Measurements from ENCODE around the gene FCHSD1. TPM values are rescaled to one million over a fixed set of nuclear protein-coding genes. Genes with fewer than 3 reads are reported as not detected.

The FCHSD1 gene
- polyA plus RNA-seq, 2 donors, result 10.3 to 16.2 TPM

DNA sequence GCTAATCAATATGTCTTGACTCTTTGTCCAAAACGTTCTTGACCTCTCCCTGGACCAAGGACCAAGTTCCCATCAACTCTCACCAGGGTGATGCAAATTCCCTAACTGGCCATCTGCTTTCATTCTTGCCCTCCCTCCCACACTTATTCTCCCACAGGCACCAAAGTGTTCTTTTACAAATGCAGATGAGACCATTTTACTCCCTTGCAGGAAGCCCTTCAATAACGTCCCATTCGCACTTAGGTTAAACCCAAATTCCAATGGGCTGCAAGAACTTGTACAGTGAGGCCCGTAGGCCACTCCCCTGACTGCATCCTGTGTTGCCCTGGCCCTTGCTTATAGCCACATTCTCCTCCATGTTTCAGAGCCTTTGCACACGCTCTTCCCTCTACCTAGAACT lies 23.5 kb upstream of the FCHSD1 start:
- 68 to 78% methylated on average over 5 of the region's 5 CpGs for WGBS, 2 donors
- H3K4me3 ChIP-seq (ENCODE audit: low read depth in 1 of 2, low read length in 2 of 2), result no peak overlapping the region
- H3K4me1 ChIP-seq (ENCODE audit: control insufficient read depth in 2 of 2, insufficient read depth in 2 of 2, low read length in 1 of 2), result no peaks in the 10 kb centered on the region
- H3K27ac ChIP-seq (ENCODE audit: low read depth in 2 of 2, low read length in 1 of 2), result no peak overlapping the region
- H3K27me3 ChIP-seq (ENCODE audit: control insufficient read depth in 1 of 2, insufficient read depth in 2 of 2, low read length in 2 of 2), result no peaks in the 10 kb centered on the region
- no peaks in the 10 kb centered on the region for H3K9me3 ChIP-seq (ENCODE audit: control insufficient read depth in 2 of 2, insufficient read depth in 1 of 2, low read depth in 1 of 2, low read length in 1 of 2)
- no peaks in the 10 kb centered on the region for H3K36me3 ChIP-seq (ENCODE audit: control insufficient read depth in 2 of 2, insufficient read depth in 2 of 2, low read length in 1 of 2)

- WGBS, 2 donors, result 70 to 75% methylated on average over 19 of the region's 19 CpGs
- Histone ChIP-seq H3K4me3 (ENCODE audit: low read depth in 1 of 2, low read length in 2 of 2) (no peak overlapping the region), H3K36me3 (ENCODE audit: control insufficient read depth in 2 of 2, insufficient read depth in 2 of 2, low read length in 1 of 2) (no peaks in the 10 kb centered on the region)
Measured at GRCh38 chr5:141672841-141673813, 21.9 kb upstream of the FCHSD1 start.

DNA sequence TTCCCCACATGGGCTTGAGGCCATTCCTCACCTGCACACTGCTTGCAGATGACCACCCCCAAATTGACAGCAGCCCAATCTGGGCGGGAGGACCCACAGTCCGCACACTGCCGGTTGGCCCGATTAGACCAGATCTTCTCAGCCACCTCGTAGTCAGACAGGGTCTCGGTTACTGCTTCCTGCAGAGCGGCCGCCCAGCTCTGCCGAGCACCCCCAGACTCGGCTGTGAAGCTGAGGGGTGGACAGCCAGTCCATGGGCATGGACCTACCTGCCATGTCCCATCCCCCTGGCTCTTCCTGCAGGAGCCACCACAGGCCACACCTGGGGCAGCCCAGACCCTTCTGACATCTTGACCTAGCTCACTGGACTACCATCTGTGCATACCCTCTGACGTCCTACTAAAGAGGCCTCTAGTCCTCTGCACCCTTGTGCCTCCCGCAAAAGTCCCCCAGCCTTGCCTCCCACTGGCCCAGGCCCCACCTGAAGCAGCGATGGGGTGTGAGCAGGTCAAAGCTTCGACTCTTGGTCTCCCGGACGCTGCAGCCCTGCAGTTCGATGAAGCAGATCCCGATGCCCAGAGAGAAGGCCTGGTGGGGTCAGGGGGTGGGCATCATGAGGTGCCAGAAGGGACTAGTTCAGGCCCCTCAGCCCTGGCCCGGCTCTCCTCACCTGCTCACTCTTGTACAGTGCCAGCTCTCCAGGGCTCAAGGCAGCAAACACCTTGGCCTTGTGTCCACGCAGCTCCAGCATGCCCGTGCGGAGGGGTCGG lies 21.0 kb upstream of the FCHSD1 start:
- Histone ChIP-seq H3K27ac (ENCODE audit: low read depth in 2 of 2, low read length in 1 of 2) (no peak overlapping the region), H3K4me1 (ENCODE audit: control insufficient read depth in 2 of 2, insufficient read depth in 2 of 2, low read length in 1 of 2) (no peaks in the 10 kb centered on the region), H3K4me3 (ENCODE audit: low read depth in 1 of 2, low read length in 2 of 2) (no peak overlapping the region), H3K27me3 (ENCODE audit: control insufficient read depth in 1 of 2, insufficient read depth in 2 of 2, low read length in 2 of 2) (no peaks in the 10 kb centered on the region), H3K9me3 (ENCODE audit: control insufficient read depth in 2 of 2, insufficient read depth in 1 of 2, low read depth in 1 of 2, low read length in 1 of 2) (no peaks in the 10 kb centered on the region), H3K36me3 (ENCODE audit: control insufficient read depth in 2 of 2, insufficient read depth in 2 of 2, low read length in 1 of 2) (no peaks in the 10 kb centered on the region)
- 91% methylated on average over 23 of the region's 23 CpGs for WGBS, 2 donors

More at GRCh38 chr5:141672841-141673813, 21.9 kb upstream of the FCHSD1 start:
- H3K27me3 ChIP-seq (ENCODE audit: control insufficient read depth in 1 of 2, insufficient read depth in 2 of 2, low read length in 2 of 2), result no peaks in the 10 kb centered on the region
- H3K27ac ChIP-seq (ENCODE audit: low read depth in 2 of 2, low read length in 1 of 2), result no peak overlapping the region
- H3K4me1 ChIP-seq (ENCODE audit: control insufficient read depth in 2 of 2, insufficient read depth in 2 of 2, low read length in 1 of 2), result no peaks in the 10 kb centered on the region
- no peaks in the 10 kb centered on the region for H3K9me3 ChIP-seq (ENCODE audit: control insufficient read depth in 2 of 2, insufficient read depth in 1 of 2, low read depth in 1 of 2, low read length in 1 of 2)

DNA sequence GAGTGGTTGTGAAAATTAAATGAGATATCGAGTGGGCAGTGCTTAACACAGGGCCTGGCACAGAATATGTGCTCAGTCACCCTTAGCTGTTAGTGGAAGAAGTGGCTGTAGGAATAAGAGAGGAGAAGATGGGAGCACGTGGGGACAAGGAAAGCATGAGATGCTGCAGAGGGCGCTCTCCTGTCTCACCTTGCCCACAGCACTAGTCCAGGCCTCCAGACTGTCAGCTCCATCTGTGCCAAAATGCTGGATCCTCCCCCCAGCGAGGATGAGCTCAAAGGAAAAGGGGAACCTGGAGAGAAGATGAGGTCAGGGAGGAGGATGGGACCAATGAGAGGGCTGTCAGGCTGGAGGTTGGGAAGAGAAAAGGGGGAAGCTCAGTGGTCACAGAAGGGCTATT lies 18.3 kb upstream of the FCHSD1 start:
- Histone ChIP-seq H3K4me1 (ENCODE audit: control insufficient read depth in 2 of 2, insufficient read depth in 2 of 2, low read length in 1 of 2) (no peaks in the 10 kb centered on the region), H3K9me3 (ENCODE audit: control insufficient read depth in 2 of 2, insufficient read depth in 1 of 2, low read depth in 1 of 2, low read length in 1 of 2) (no peaks in the 10 kb centered on the region), H3K36me3 (ENCODE audit: control insufficient read depth in 2 of 2, insufficient read depth in 2 of 2, low read length in 1 of 2) (no peaks in the 10 kb centered on the region), H3K4me3 (ENCODE audit: low read depth in 1 of 2, low read length in 2 of 2) (no peak overlapping the region), H3K27ac (ENCODE audit: low read depth in 2 of 2, low read length in 1 of 2) (no peak overlapping the region), H3K27me3 (ENCODE audit: control insufficient read depth in 1 of 2, insufficient read depth in 2 of 2, low read length in 2 of 2) (no peaks in the 10 kb centered on the region)
- WGBS, 2 donors, result 80 to 84% methylated on average over 4 of the region's 4 CpGs

DNA sequence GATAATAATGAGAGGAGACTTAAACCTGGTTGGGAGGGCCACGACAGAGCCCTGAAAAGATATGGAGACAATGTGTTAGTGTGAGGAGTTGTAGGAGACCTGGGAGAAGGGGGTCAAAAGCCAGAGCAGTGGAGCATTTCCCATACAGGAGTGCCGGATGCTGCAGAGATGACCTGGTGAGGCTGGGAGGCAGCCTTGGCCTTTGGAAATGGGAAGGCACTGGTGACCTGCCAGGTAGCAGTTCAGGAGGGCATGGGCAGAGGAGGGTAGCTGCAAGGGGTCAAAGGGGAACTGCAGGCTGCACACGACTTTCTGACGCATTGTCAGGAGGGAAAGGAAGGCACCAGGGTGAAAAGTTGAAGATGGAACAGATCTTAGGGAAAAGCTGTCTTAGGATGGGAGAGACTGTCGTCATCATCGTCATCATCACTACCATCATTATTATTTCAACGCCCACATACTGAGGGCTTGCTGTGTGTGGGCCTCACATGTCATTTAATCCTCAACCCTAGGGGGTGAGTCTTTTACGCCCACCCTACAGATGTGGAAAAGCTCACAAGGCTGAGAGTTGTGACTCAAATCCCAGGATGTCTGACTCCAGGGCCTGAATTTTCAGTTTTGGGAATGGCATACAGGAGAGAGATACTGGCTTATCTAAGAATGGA lies 17.5 kb upstream of the FCHSD1 start:
- H3K36me3 ChIP-seq (ENCODE audit: control insufficient read depth in 2 of 2, insufficient read depth in 2 of 2, low read length in 1 of 2), result no peaks in the 10 kb centered on the region
- 78 to 83% methylated on average over 8 of the region's 8 CpGs for WGBS, 2 donors
- no peaks in the 10 kb centered on the region for H3K27me3 ChIP-seq (ENCODE audit: control insufficient read depth in 1 of 2, insufficient read depth in 2 of 2, low read length in 2 of 2)

GRCh38 chr5:141665995-141666940 lies 15.1 kb upstream of the FCHSD1 start:
- no peaks in the 10 kb centered on the region for H3K36me3 ChIP-seq (ENCODE audit: control insufficient read depth in 2 of 2, insufficient read depth in 2 of 2, low read length in 1 of 2)
- no peaks in the 10 kb centered on the region for H3K4me1 ChIP-seq (ENCODE audit: control insufficient read depth in 2 of 2, insufficient read depth in 2 of 2, low read length in 1 of 2)
- no peak overlapping the region for H3K27ac ChIP-seq (ENCODE audit: low read depth in 2 of 2, low read length in 1 of 2)
- H3K9me3 ChIP-seq (ENCODE audit: control insufficient read depth in 2 of 2, insufficient read depth in 1 of 2, low read depth in 1 of 2, low read length in 1 of 2), result no peaks in the 10 kb centered on the region
- no peaks in the 10 kb centered on the region for H3K27me3 ChIP-seq (ENCODE audit: control insufficient read depth in 1 of 2, insufficient read depth in 2 of 2, low read length in 2 of 2)
- 88 to 89% methylated on average over 18 of the region's 18 CpGs for WGBS, 2 donors
- H3K4me3 ChIP-seq (ENCODE audit: low read depth in 1 of 2, low read length in 2 of 2), result no peak overlapping the region

More for the DNA sequence above, 17.5 kb upstream of the FCHSD1 start:
- Histone ChIP-seq H3K9me3 (ENCODE audit: control insufficient read depth in 2 of 2, insufficient read depth in 1 of 2, low read depth in 1 of 2, low read length in 1 of 2) (no peaks in the 10 kb centered on the region), H3K4me1 (ENCODE audit: control insufficient read depth in 2 of 2, insufficient read depth in 2 of 2, low read length in 1 of 2) (no peaks in the 10 kb centered on the region), H3K4me3 (ENCODE audit: low read depth in 1 of 2, low read length in 2 of 2) (no peak overlapping the region), H3K27ac (ENCODE audit: low read depth in 2 of 2, low read length in 1 of 2) (no peak overlapping the region)

- Histone ChIP-seq H3K27me3 (ENCODE audit: control insufficient read depth in 1 of 2, insufficient read depth in 2 of 2, low read length in 2 of 2) (no peaks in the 10 kb centered on the region), H3K27ac (ENCODE audit: low read depth in 2 of 2, low read length in 1 of 2) (no peak overlapping the region), H3K9me3 (ENCODE audit: control insufficient read depth in 2 of 2, insufficient read depth in 1 of 2, low read depth in 1 of 2, low read length in 1 of 2) (no peaks in the 10 kb centered on the region), H3K4me1 (ENCODE audit: control insufficient read depth in 2 of 2, insufficient read depth in 2 of 2, low read length in 1 of 2) (no peaks in the 10 kb centered on the region), H3K36me3 (ENCODE audit: control insufficient read depth in 2 of 2, insufficient read depth in 2 of 2, low read length in 1 of 2) (no peaks in the 10 kb centered on the region), H3K4me3 (ENCODE audit: low read depth in 1 of 2, low read length in 2 of 2) (no peak overlapping the region)
- WGBS, 2 donors, result 29 to 32% methylated on average over 13 of the region's 13 CpGs
Measured at GRCh38 chr5:141664733-141665461, 13.7 kb upstream of the FCHSD1 start.

- Histone ChIP-seq H3K9me3 (ENCODE audit: control insufficient read depth in 2 of 2, insufficient read depth in 1 of 2, low read depth in 1 of 2, low read length in 1 of 2) (no peaks in the 10 kb centered on the region), H3K27me3 (ENCODE audit: control insufficient read depth in 1 of 2, insufficient read depth in 2 of 2, low read length in 2 of 2) (no peaks in the 10 kb centered on the region), H3K4me1 (ENCODE audit: control insufficient read depth in 2 of 2, insufficient read depth in 2 of 2, low read length in 1 of 2) (no peaks in the 10 kb centered on the region), H3K4me3 (ENCODE audit: low read depth in 1 of 2, low read length in 2 of 2) (no peak overlapping the region), H3K36me3 (ENCODE audit: control insufficient read depth in 2 of 2, insufficient read depth in 2 of 2, low read length in 1 of 2) (no peaks in the 10 kb centered on the region), H3K27ac (ENCODE audit: low read depth in 2 of 2, low read length in 1 of 2) (no peak overlapping the region)
- WGBS, 2 donors, result 83 to 88% methylated on average over 8 of the region's 8 CpGs
Measured at GRCh38 chr5:141663506-141663905, 12.3 kb upstream of the FCHSD1 start.

Data from esophagus (tissue), 2 donors.